HG02840 (cell line): ENCODE data around the gene B3GALT6.
A peak's percentile ranks its signal among the peaks of the same experiment; 100 is the strongest.

ENCODE experiments used
- ATAC-seq: cut with Tn5 transposase; IDR thresholded peaks from one replicate; pipeline ENCODE4 v1.9.1; 2021; ENCODE audit warnings: mild to moderate bottlenecking, moderate library complexity, moderate number of reproducible peaks; ENCODE audit not compliant: unreplicated experiment, low FRiP score

The B3GALT6 gene

GRCh38 chr1:1259540-1259939, 27.5 kb downstream of the B3GALT6 start:
- ATAC-seq: no peak

GRCh38 chr1:1259951-1260600, 28.0 kb downstream of the B3GALT6 start:
- no peak for ATAC-seq

- ATAC-seq: no peak
Observed at GRCh38 chr1:1260843-1261560, 29.0 kb downstream of the B3GALT6 start.

GRCh38 chr1:1262071-1262470, 30.0 kb downstream of the B3GALT6 start:
- ATAC-seq: no peak

GRCh38 chr1:1262758-1263157, 30.7 kb downstream of the B3GALT6 start:
- ATAC-seq: no peak

GRCh38 chr1:1264026-1264425, 32.0 kb downstream of the B3GALT6 start:
- no peak for ATAC-seq

- no peak for ATAC-seq
Observed at GRCh38 chr1:1264868-1265272, 32.8 kb downstream of the B3GALT6 start.

GRCh38 chr1:1267488-1268283, 35.6 kb downstream of the B3GALT6 start:
- no peak for ATAC-seq

- no peak for ATAC-seq
Observed at GRCh38 chr1:1268284-1268682, 36.2 kb downstream of the B3GALT6 start.

GRCh38 chr1:1270813-1271212, 38.8 kb downstream of the B3GALT6 start:
- no peak for ATAC-seq

GRCh38 chr1:1272341-1273208, 40.5 kb downstream of the B3GALT6 start:
- no peak for ATAC-seq

GRCh38 chr1:1273209-1273511, 41.1 kb downstream of the B3GALT6 start:
- ATAC-seq: peak; percentile 13

- peak; percentile 76 for ATAC-seq
Observed at GRCh38 chr1:1273512-1274298, 41.7 kb downstream of the B3GALT6 start, which contains the start of gene UBE2J2. UBE2J2 (minus strand) TSS chr1:1273854; CDS start chr1:1267992, 5,862 bp downstream.

- ATAC-seq: peak; percentile 27
Observed at GRCh38 chr1:1274299-1274930, 42.4 kb downstream of the B3GALT6 start.

GRCh38 chr1:1274931-1275431, 42.9 kb downstream of the B3GALT6 start:
- no peak for ATAC-seq

- ATAC-seq: no peak
Observed at GRCh38 chr1:1275836-1276235, 43.8 kb downstream of the B3GALT6 start.

GRCh38 chr1:1278620-1279019, 46.6 kb downstream of the B3GALT6 start:
- ATAC-seq: no peak

- ATAC-seq: no peak
Observed at GRCh38 chr1:1279028-1279427, 47.0 kb downstream of the B3GALT6 start.
